H1 (cell line): Measurements from ENCODE around the gene IQSEC3. TPM values are rescaled to one million over a fixed set of nuclear protein-coding genes. Genes with fewer than 3 reads are reported as not detected.

Source experiments
- CTCF ChIA-PET: fragments of 300-600 bp; sonication (Branson Sonifier 250); formaldehyde crosslinking; loops from one replicate; lab custom pipeline; 2021; ENCODE audit not compliant: partially characterized antibody; lab: Charles Lee
- POLR2A ChIA-PET: fragments of 300-600 bp; sonication (Branson Sonifier 250); formaldehyde crosslinking; loops from one replicate; lab custom pipeline; 2021; ENCODE audit warnings: inconsistent platforms; ENCODE audit not compliant: partially characterized antibody; lab: Charles Lee
- DNase-seq, 2 experiments: peaks; one replicate each; pipeline versions ENCODE4 v3.0.0 to v3.0.0-alpha.2; 2010 to 2022; ENCODE audit warnings: low spot score in 2 of 2, low read depth in 1 of 2, mixed read lengths in 1 of 2
- FAIRE-seq: peaks from 2 replicates; lab custom pipeline; 2011; peaks lifted over from hg19 to GRCh38; lab: Jason Lieb, UNC
- H2AFZ ChIP-seq: 2 replicates; pipeline ENCODE4 v1.8.1; 2012; ENCODE audit warnings: low read length, inconsistent platforms
- H2AK5ac ChIP-seq: 2 replicates; pipeline ENCODE4 v1.6.1; 2013; ENCODE audit warnings: low read depth, low read length
- H2BK120ac ChIP-seq: replicated peaks from 2 replicates; pipeline ENCODE3; 2013; ENCODE audit warnings: low read depth, low read length, inconsistent platforms
- H2BK12ac ChIP-seq: 2 replicates; pipeline ENCODE4 v1.6.1; 2013; ENCODE audit warnings: low read depth, low read length
- H2BK15ac ChIP-seq: 2 replicates; pipeline ENCODE4 v1.6.1; 2013; ENCODE audit warnings: low read length
- H2BK20ac ChIP-seq: 2 replicates; pipeline ENCODE4 v1.6.1; 2013; ENCODE audit warnings: low read length
- H2BK5ac ChIP-seq: 2 replicates; pipeline ENCODE4 v1.6.1; 2013; ENCODE audit warnings: low read depth, low read length
- H3K14ac ChIP-seq: 2 replicates; pipeline ENCODE4 v1.6.1; 2013; ENCODE audit warnings: inconsistent platforms; ENCODE audit not compliant: insufficient read length
- H3K18ac ChIP-seq: 2 replicates; pipeline ENCODE4 v1.6.1; 2013; ENCODE audit warnings: low read length; ENCODE audit errors: extremely low read depth
- H3K23ac ChIP-seq: 2 replicates; pipeline ENCODE4 v1.6.1; 2013; ENCODE audit warnings: inconsistent platforms; ENCODE audit not compliant: insufficient read length
- H3K23me2 ChIP-seq: 2 replicates; pipeline ENCODE4 v1.6.1; 2013; ENCODE audit warnings: low read depth, low read length
- H3K27ac ChIP-seq: 2 replicates; pipeline ENCODE4 v1.6.1; 2011; ENCODE audit warnings: low read depth, low read length, inconsistent platforms
- H3K27me3 ChIP-seq, 4 experiments: replicated peaks in 1 of 4; 1 replicate in 1 of 4; 2 replicates in 3 of 4; pipeline versions ENCODE4 v1.6.1 to v1.8.1; 2011 to 2013; ENCODE audit warnings: low read length in 3 of 4, mild to moderate bottlenecking in 3 of 4, inconsistent platforms in 2 of 4, mixed read lengths in 2 of 4, moderate library complexity in 1 of 4; ENCODE audit not compliant: control insufficient read depth in 3 of 4, insufficient read depth in 3 of 4; ENCODE audit errors: extremely low read depth in 1 of 4
- H3K36me3 ChIP-seq, 4 experiments: 2 replicates each; pipeline versions ENCODE4 v1.6.1 to v1.8.1; 2011 to 2013; ENCODE audit warnings: mild to moderate bottlenecking in 4 of 4, low read length in 3 of 4, moderate library complexity in 2 of 4, control low read depth in 1 of 4, inconsistent platforms in 1 of 4; ENCODE audit not compliant: insufficient read depth in 4 of 4, control insufficient read depth in 2 of 4
- H3K4ac ChIP-seq: replicated peaks from 2 replicates; pipeline ENCODE3; 2013; ENCODE audit warnings: low read length, low read depth, mixed read lengths, inconsistent platforms; ENCODE audit not compliant: insufficient read length
- H3K4me1 ChIP-seq, 4 experiments: replicated peaks in 1 of 4; 1 replicate in 1 of 4; 2 replicates in 3 of 4; pipeline versions ENCODE4 v1.6.1 to v1.8.1; 2011 to 2013; ENCODE audit warnings: low read length in 3 of 4, inconsistent platforms in 2 of 4, mixed read lengths in 1 of 4; ENCODE audit not compliant: insufficient read depth in 4 of 4, control insufficient read depth in 3 of 4
- H3K4me2 ChIP-seq, 2 experiments: 2 replicates each; pipeline versions ENCODE4 v1.6.1 to v1.8.1; 2011 to 2013; ENCODE audit warnings: low read depth in 2 of 2, low read length in 2 of 2, control low read depth in 1 of 2, inconsistent platforms in 1 of 2, mild to moderate bottlenecking in 1 of 2; ENCODE audit not compliant: insufficient read depth in 1 of 2
- H3K4me3 ChIP-seq, 4 experiments: fragments of 200-600, 300-600 bp in 1 of 4; sonication (generic), shearing (Covaris generic), sonication (Bioruptor Twin) in 1 of 4; 2 replicates each; pipeline versions ENCODE4 v1.5.1 to v1.8.1; 2011 to 2016; ENCODE audit warnings: low read length in 4 of 4, low read depth in 3 of 4, control low read depth in 2 of 4, inconsistent platforms in 2 of 4, mild to moderate bottlenecking in 2 of 4, mixed read lengths in 1 of 4, moderate library complexity in 1 of 4; ENCODE audit not compliant: insufficient read depth in 2 of 4; ENCODE audit errors: extremely low read depth in 1 of 4
- H3K56ac ChIP-seq: replicated peaks from 2 replicates; pipeline ENCODE3; 2013; ENCODE audit warnings: low read depth, mild to moderate bottlenecking, mixed read lengths, low read length, inconsistent platforms; ENCODE audit not compliant: insufficient read length
- H3K79me1 ChIP-seq: 2 replicates; pipeline ENCODE4 v1.6.1; 2013; ENCODE audit warnings: low read depth, low read length, control low read depth
- H3K79me2 ChIP-seq, 2 experiments: 2 replicates each; pipeline versions ENCODE4 v1.6.1 to v1.8.1; 2012 to 2013; ENCODE audit warnings: low read length in 2 of 2, mild to moderate bottlenecking in 2 of 2, inconsistent platforms in 1 of 2; ENCODE audit not compliant: insufficient read depth in 2 of 2, control insufficient read depth in 1 of 2
- H3K9ac ChIP-seq, 4 experiments: replicated peaks in 1 of 4; 1 replicate in 1 of 4; 2 replicates in 3 of 4; pipeline versions ENCODE4 v1.6.1 to v1.8.1; 2011 to 2013; ENCODE audit warnings: low read depth in 3 of 4, low read length in 3 of 4, control low read depth in 2 of 4, mild to moderate bottlenecking in 2 of 4, moderate library complexity in 2 of 4, inconsistent platforms in 1 of 4; ENCODE audit errors: extremely low read depth in 1 of 4
- H3K9me3 ChIP-seq, 2 experiments: 2 replicates each; pipeline versions ENCODE4 v1.6.1 to v1.8.1; 2012 to 2013; ENCODE audit warnings: mild to moderate bottlenecking in 2 of 2, moderate library complexity in 2 of 2, control low read depth in 1 of 2, inconsistent platforms in 1 of 2, low read depth in 1 of 2, low read length in 1 of 2, mixed read lengths in 1 of 2; ENCODE audit not compliant: insufficient read depth in 2 of 2
- H4K20me1 ChIP-seq, 2 experiments: replicated peaks in 1 of 2; 2 replicates each; pipeline versions ENCODE3 to v1.8.1; 2011 to 2013; ENCODE audit warnings: inconsistent platforms in 2 of 2, low read length in 2 of 2, mild to moderate bottlenecking in 1 of 2; ENCODE audit not compliant: insufficient read depth in 2 of 2, control insufficient read depth in 1 of 2
- H4K5ac ChIP-seq: 2 replicates; pipeline ENCODE4 v1.6.1; 2013; ENCODE audit warnings: low read length, low read depth, mixed read lengths, inconsistent platforms; ENCODE audit not compliant: insufficient read length
- H4K8ac ChIP-seq: 2 replicates; pipeline ENCODE4 v1.8.0; 2013; ENCODE audit warnings: mild to moderate bottlenecking, moderate library complexity, low read length, inconsistent platforms; ENCODE audit not compliant: insufficient read depth; ENCODE audit errors: extremely low read depth
- H4K91ac ChIP-seq: replicated peaks from 2 replicates; pipeline ENCODE3; 2013; ENCODE audit warnings: low read length, mixed read lengths, inconsistent platforms; ENCODE audit not compliant: insufficient read length
- CHD2 ChIP-seq: IDR thresholded peaks from 2 replicates; pipeline ENCODE4 v1.6.1; 2012; ENCODE audit warnings: low read length, improper control_type of control experiment
- EZH2 ChIP-seq: fragments of 200-600 bp; sonication (generic); IDR thresholded peaks from 2 replicates; pipeline ENCODE4 v1.7.1; 2012; ENCODE audit warnings: low read depth, mild to moderate bottlenecking, moderate library complexity, low read length, inconsistent platforms; ENCODE audit not compliant: severe bottlenecking
- WGBS, 2 experiments: shearing (Covaris generic) in 1 of 2; methylation state at CpG; one replicate each; pipeline versions ENCODE4 v1.1.6 to v1.1.7; 2013 to 2015; ENCODE audit warnings: low lambda C conversion rate in 2 of 2, mixed read lengths in 2 of 2, inconsistent platforms in 1 of 2, low coverage in 1 of 2, missing lambda C conversion rate in 1 of 2; ENCODE audit not compliant: insufficient replicate concordance in 2 of 2, insufficient coverage in 1 of 2, insufficient read length in 1 of 2; ENCODE audit errors: extremely low coverage in 1 of 2, missing lambda C conversion rate in 1 of 2; 5-methylcytosine and 5-hydroxymethylcytosine counted together
- polyA plus RNA-seq, 7 experiments: library from polyadenylated mRNA; depleted of rRNA in 3 of 7; stranded (reverse) in 5 of 7; unstranded in 2 of 7; fragments of >200 nt in 5 of 7; fragments of 200-250 nt in 2 of 7; gene quantifications; 1 replicate in 5 of 7; 2 replicates in 1 of 7; 4 replicates in 1 of 7; pipeline versions ENCODE4 v1.2.1 to v1.2.3, GENCODE V29; 2011 to 2013; ENCODE audit warnings: missing spikeins in 2 of 7, mixed read lengths in 2 of 7
- total RNA-seq: library from RNA; stranded (reverse); fragmentation: NEBNext Ultra II Directional; extraction: Animal tissue kit (Norgen Biotek cat#: 25700); gene quantifications from 2 replicates; pipeline ENCODE4 v1.2.1, GENCODE V29; 2021
- TF ChIP-seq, protein P1 (sequence below): IDR thresholded peaks from 2 replicates; pipeline ENCODE4 v1.6.1; 2012; ENCODE audit warnings: inconsistent platforms
- TF ChIP-seq, protein P2 (sequence below): IDR thresholded peaks from 2 replicates; pipeline ENCODE4 v1.6.1; 2012; ENCODE audit warnings: inconsistent platforms

The IQSEC3 gene
- total and polyA plus RNA-seq, 2 of the 8 experiments (the other 6 are each of a cell fraction or from before 2014, with no cell fraction given) = 1.2 to 3.1 TPM

DNA sequence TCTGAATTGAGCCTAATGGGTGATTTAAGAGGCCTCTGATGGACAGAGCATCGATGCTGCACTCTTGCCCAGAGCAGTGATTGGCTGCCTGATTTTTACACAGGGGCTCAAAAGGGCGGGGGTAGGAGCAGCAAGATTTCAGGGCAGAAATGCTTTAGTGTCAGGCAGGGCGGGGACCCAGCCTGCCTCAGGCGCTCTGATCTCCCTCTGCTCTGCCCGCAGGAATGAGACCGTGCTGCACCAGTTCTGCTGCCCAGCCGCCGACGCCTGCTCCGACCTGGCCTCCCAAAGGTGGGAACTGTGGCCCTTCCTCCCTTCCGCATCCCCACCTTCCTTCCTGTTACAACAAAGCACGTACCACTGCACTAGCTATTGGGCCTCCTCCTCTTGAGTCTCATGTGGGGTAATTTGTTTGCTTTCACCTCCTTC lies 32.4 kb downstream of the IQSEC3 start:
- Histone ChIP-seq H4K91ac (no peak overlapping the region), H4K20me1 (no peaks in the 10 kb centered on the region), H4K5ac (no peak overlapping the region), H2AFZ (peak overlapping the region; percentile 95), H3K56ac (no peak overlapping the region), H4K8ac (no peak overlapping the region), H3K23ac (no peak overlapping the region)
- POLR2A ChIA-PET = no interaction called here
- TF ChIP-seq CHD2 = no peak
- TF ChIP-seq, protein P1, sequence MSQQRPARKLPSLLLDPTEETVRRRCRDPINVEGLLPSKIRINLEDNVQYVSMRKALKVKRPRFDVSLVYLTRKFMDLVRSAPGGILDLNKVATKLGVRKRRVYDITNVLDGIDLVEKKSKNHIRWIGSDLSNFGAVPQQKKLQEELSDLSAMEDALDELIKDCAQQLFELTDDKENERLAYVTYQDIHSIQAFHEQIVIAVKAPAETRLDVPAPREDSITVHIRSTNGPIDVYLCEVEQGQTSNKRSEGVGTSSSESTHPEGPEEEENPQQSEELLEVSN = peak; percentile 53
- peak; percentile 33 for TF ChIP-seq EZH2
- TF ChIP-seq, protein P2, sequence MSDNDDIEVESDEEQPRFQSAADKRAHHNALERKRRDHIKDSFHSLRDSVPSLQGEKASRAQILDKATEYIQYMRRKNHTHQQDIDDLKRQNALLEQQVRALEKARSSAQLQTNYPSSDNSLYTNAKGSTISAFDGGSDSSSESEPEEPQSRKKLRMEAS = peak; percentile 58; the same call in 1 of the 2 replicates
- TF ChIP-seq, all 59 proteins: peak for 3
- Histone ChIP-seq H3K79me2 (no peaks in the 10 kb centered on the region), H3K4me1 (peaks cover 0 to 22% (median 14%) of the 10 kb centered on the region in 4 experiments; a peak in 6 of 7 replicates), H3K9ac (no peak overlapping the region), H3K23me2 (no peaks in the 10 kb centered on the region), H3K27me3 (peaks cover 0 to 7% (median 5%) of the 10 kb centered on the region in 4 experiments; a peak in 6 of 7 replicates), H3K4ac (no peak overlapping the region), H2AK5ac (no peak overlapping the region), H3K18ac (peak overlapping the region; percentile 60; the same call in 1 of the 2 replicates), H2BK20ac (0 out of 2 replicates have a peak overlapping the region, but pooled peaks have one; percentile 8), H3K9me3 (no peaks in the 10 kb centered on the region), H3K79me1 (no peaks in the 10 kb centered on the region), H2BK5ac (no peak overlapping the region), H3K27ac (no peak overlapping the region), H3K4me2 (peak overlapping the region; percentile 61 to 62), H2BK15ac (no peak overlapping the region), H2BK120ac (no peak overlapping the region), H3K4me3 (peak overlapping the region in 3 of 4 experiments; percentile 15 to 43 (median 24); a peak in 5 of 8 replicates), H3K36me3 (no peaks in the 10 kb centered on the region), H3K14ac (no peak overlapping the region), H2BK12ac (no peak overlapping the region)
- WGBS, 2 experiments = 36% methylated on average over 12 of the region's 12 CpGs; no CpG with 5 or more reads in 1 of the 2 experiments
- CTCF ChIA-PET = interaction anchor here (0.9 to 2.4 kb wide), 4 partner anchors 11 to 121 kb away, joined by 3 to 8 read pairs (median 4); no protein-coding TSS in a partner anchor
- no peak for FAIRE-seq
- DNase-seq = peak in 1 of 2 experiments; percentile 63
